Posterior vena cava (tissue), 2 donors: ENCODE results near the gene ARHGEF33. TPM values are rescaled to one million over a fixed set of nuclear protein-coding genes. Genes with fewer than 3 reads are reported as not detected.
"Not testable (repeated sequence)": the region's sequence is repeated elsewhere in the genome, so short reads cannot be mapped to it uniquely, and the experiment has no call there.

Source experiments
- DNase-seq: peaks from one replicate; pipeline ENCODE4 v3.0.0-alpha.2; 2020; ENCODE audit warnings: low spot score
- intact Hi-C, 2 donors: fragments of 100-400 bp; cut with DNase I; formaldehyde crosslinking; loops; one replicate each; pipeline versions ENCODE4 v1.14.1 to v1.14.2; 2022 to 2023
- total RNA-seq, 2 donors: library from RNA; stranded (reverse); fragmentation: NEBNext Ultra II Directional; extraction: Animal tissue kit (Norgen Biotek cat#: 25700); gene quantifications; one replicate each; pipeline ENCODE4 v1.2.1, GENCODE V29; 2021
- donor health status: DM: yes; HTN: yes; CAD: no.
- donor health status: DM: yes; HTN: yes; CAD: no.

ARHGEF33 gene
- total RNA-seq, 2 donors from 2014 or later = 0.48 to 1.1 TPM

GRCh38 chr2:38907743-38908562 lies 18.3 kb downstream of the ARHGEF33 start:
- DNase-seq = no peak
- intact Hi-C loops = no loop called here

- intact Hi-C loops = no loop called here
- DNase-seq = no peak
These were observed 20.2 kb downstream of the ARHGEF33 start for GRCh38 chr2:38909872-38910271.

- intact Hi-C loops = no loop called here
- DNase-seq = no peak
These were observed 21.5 kb downstream of the ARHGEF33 start for GRCh38 chr2:38911191-38911590.

GRCh38 chr2:38912619-38913018 lies 22.9 kb downstream of the ARHGEF33 start:
- DNase-seq = no peak
- intact Hi-C loops = no loop called here

- intact Hi-C loops = no loop called here
These were observed 32.7 kb downstream of the ARHGEF33 start for GRCh38 chr2:38922389-38922788.

GRCh38 chr2:38922902-38923301 lies 33.2 kb downstream of the ARHGEF33 start:
- intact Hi-C loops = no loop called here
- no peak for DNase-seq

More at GRCh38 chr2:38922389-38922788, 32.7 kb downstream of the ARHGEF33 start:
- DNase-seq = no peak

GRCh38 chr2:38925982-38926381 lies 36.3 kb downstream of the ARHGEF33 start:
- DNase-seq = no peak
- intact Hi-C loops = no loop called here

- DNase-seq = no peak
- intact Hi-C loops = no loop called here
These were observed 40.9 kb downstream of the ARHGEF33 start for GRCh38 chr2:38930600-38930999.

GRCh38 chr2:38932586-38932985 lies 42.9 kb downstream of the ARHGEF33 start:
- intact Hi-C loops = no loop called here

GRCh38 chr2:38933653-38934052 lies 44.0 kb downstream of the ARHGEF33 start:
- intact Hi-C loops = no loop called here
- no peak for DNase-seq

More at GRCh38 chr2:38932586-38932985, 42.9 kb downstream of the ARHGEF33 start:
- no peak for DNase-seq

GRCh38 chr2:38934742-38935141 lies 45.1 kb downstream of the ARHGEF33 start:
- no peak for DNase-seq
- intact Hi-C loops = no loop called here

- DNase-seq = no peak
- intact Hi-C loops = no loop called here
These were observed 46.0 kb downstream of the ARHGEF33 start for GRCh38 chr2:38935568-38936172.

GRCh38 chr2:38936516-38936915 lies 46.8 kb downstream of the ARHGEF33 start:
- DNase-seq, intact Hi-C loops: not testable (repeated sequence)

- intact Hi-C loops = no loop called here
- no peak for DNase-seq
These were observed 47.9 kb downstream of the ARHGEF33 start for GRCh38 chr2:38937548-38937947.

GRCh38 chr2:38940746-38941145 lies 51.1 kb downstream of the ARHGEF33 start:
- intact Hi-C loops = no loop called here
- DNase-seq = no peak

- DNase-seq = no peak
- intact Hi-C loops = no loop called here
These were observed 54.1 kb downstream of the ARHGEF33 start for GRCh38 chr2:38943784-38944183.

- intact Hi-C loops = no loop called here
- DNase-seq = no peak
These were observed 55.7 kb downstream of the ARHGEF33 start for GRCh38 chr2:38945372-38945771.

GRCh38 chr2:38945911-38946310 lies 56.2 kb downstream of the ARHGEF33 start:
- no peak for DNase-seq
- intact Hi-C loops = no loop called here

GRCh38 chr2:38947241-38948239 lies 57.9 kb downstream of the ARHGEF33 start:
- no peak for DNase-seq
- intact Hi-C loops = no loop called here
